Measurements from ENCODE around the gene SGMS1. TPM values are rescaled to one million over a fixed set of nuclear protein-coding genes. Genes with fewer than 3 reads are reported as not detected.
A peak's percentile ranks its signal among the peaks of the same experiment; 100 is the strongest.
"Not testable (repeated sequence)": the region's sequence is repeated elsewhere in the genome, so short reads cannot be mapped to it uniquely, and the experiment has no call there.

Gene SGMS1
- total RNA-seq, 1 experiment from 2014 or later, result 54.7 TPM

DNA sequence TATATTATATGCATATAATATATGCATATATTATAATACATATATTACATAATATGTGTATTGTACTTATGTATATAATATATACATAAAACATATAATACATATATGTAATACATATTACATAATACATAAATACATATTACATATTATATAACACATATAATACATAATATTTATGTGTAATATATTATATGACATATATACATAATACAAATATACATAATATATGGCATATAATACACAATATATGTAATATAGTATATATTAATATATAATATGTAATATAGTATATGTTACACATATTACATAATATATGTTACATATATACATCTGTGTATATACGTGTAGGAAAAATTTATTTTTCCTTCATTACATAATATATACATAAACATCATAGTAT, 63.4 kb downstream of the SGMS1 start:
- no peak for DNase-seq (ENCODE audit: low read depth)

DNA sequence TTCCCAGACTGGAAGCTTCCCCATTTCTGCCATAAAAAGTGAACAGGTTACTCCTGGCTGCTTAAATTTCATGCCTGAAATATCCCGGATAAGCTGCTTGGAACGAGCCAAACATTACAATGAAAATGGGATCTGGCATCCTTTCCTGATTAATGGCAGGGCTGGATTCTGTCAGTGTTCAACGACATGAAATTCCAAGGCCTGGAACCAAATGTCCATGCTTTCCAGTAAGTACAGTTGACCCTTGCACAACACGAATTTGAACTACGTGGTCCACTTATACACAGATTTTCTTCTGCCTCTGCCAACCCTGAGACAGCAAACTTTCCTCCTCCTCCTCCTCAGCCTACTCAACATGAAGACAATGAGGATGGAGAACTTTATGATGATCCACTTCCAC, 65.4 kb downstream of the SGMS1 start:
- DNase-seq (ENCODE audit: low read depth), result no peak

DNA sequence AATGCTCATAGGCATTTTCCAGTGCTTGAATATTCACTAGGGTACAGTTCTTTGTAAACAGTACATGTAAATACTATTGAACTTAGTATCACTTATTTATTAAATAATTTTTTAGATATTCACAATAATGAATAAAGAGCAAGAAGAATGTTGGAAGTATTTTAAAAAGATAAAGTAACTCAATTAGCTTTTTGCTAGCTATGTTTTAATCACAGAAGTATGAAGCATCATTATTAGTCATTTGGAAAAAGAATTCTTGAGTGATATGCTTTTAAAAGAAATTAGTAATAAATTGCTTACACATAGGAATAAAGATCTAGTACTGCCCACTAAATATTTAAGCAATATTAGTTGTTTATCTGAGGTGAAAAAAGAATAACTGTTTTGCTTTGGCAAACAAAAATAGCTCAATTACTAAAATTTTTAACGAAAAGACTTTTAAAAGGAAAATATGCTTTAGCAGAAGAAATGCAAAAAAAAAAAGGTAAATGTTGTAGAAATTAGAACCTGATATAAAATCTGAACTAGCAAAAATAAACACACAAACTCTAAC, 66.5 kb downstream of the SGMS1 start:
- no peak for DNase-seq (ENCODE audit: low read depth)

DNA sequence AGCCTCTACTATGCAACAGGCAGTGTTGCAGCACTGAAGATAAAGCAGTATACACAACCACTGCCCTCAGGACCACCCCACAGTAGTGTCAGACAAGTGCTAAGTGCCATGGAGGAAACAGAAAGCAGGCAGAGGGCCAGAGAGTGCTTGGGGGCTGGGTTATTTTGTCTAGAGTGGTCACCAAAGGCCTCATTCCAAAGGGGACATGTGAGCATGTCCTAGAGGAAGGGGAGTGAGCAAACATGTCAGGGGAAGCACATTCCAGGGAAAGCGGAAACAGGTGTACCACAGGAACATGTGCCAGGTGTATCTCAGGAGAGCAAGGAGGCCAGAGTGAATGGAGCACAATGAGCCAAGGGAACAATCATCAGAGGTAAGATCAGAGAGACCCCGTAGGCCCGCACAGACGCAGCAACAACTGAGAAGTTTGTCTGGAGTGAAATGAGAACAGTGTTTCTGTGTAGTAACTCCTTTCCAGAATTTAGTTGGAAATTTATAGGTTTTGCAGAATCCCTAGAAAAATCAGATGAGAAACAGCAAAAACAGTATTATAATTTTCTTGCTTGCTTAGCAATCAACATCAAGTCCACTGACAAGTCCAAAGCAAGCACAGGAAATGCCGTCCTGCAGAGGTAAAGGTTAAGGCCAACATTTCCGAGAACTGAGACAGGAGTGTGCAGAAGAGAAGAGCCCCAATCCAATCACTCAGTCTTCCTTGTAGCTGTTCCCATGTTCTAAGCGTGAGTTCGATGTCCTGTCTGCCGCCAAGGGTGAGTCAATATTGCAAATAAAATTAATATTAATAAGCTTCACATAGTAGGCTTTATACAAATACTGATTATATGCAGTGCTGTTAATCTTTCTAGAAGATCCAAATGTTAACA, 67.3 kb downstream of the SGMS1 start:
- DNase-seq (ENCODE audit: low read depth), result no peak

DNA sequence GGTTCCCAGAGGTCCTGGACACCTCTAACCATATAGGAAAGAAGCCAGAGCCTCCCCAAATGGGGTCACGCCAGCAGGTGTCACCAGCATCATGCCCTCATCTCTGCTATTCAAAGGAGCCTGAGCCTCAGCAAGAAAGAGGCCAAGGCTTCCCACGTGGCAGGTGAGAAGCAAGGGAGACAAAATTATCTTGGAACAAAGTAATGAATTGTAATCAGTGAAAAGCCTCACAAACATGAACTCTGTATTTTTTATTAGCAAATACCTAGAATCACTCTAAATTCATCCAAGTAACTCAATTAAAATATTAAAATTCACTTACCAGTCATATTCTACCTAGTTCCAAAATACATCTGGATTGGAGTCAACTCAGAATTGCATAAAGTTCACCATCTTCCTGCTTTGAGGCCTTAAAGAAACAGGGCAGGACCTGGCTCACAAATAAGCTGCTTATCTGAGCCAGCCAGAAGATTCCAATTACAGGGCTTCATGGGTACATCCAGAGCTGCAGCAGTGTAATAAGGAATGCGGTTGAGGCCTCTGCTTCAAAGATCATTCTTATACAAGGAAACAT, 68.7 kb downstream of the SGMS1 start:
- peak; percentile 35 for DNase-seq (ENCODE audit: low read depth)

DNA sequence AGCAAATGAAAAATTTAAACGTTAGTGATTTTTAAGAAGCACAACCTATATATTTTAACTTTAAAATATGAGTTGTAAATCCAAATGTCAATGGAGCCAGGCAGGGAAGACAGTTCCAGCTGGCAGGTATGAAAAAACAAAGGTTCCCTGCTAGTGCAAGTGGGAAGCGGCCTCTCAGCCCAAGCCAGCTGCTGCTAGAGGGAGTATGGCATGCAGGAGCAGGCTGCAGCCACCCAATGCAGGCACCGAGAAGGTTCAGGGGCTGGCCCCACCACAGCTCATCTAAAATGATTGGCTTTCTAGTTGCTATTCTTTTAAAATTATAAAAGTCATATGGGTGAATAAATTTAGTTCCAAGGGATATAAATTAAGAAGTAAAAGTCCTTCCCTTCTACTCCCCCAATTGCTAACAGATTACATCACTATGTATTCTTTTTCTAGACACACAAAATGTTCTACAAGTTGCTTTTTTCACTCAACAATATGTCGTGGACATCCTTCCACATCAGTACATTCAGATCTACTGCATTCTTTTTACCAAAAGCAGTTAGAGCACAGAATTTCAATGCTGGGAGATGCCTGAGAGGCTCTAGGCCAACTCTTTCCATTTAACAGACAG, 69.3 kb downstream of the SGMS1 start:
- no peak for DNase-seq (ENCODE audit: low read depth)

DNA sequence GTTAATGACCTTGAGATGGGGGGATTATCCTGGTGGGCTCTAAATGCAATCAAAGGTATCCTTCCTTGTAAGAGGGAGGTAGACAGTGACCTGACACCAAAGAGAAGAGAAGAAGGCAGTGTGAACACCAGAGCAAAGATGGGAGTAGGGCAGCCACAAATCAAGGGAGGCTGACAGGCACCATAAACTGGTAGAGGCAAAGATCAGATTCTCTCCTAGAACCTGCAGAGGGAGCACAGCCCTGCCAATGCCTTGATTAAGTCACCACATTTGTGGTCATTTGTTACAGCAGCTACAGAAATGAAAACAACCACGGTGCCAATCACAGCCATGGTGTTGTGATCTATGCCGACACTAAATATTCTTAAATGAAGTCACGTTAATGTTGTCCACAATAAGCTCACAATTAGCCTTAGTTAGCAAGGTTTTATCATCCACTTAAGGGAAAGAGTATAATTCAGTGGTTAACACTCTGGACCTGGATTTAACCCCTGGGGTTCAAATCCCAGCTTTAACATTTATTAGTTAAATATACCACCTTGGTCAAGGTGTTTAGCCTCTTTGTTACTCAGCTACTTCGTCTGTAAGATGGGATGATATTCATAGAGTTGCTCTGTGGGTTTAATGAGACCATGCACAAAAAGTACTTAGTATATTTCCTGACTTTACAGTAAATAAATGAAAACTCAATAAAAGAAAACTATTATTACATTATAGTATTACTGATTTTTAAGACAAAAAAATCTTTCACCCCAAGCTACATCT, 70.8 kb downstream of the SGMS1 start:
- peak; percentile 39 for DNase-seq (ENCODE audit: low read depth)

DNA sequence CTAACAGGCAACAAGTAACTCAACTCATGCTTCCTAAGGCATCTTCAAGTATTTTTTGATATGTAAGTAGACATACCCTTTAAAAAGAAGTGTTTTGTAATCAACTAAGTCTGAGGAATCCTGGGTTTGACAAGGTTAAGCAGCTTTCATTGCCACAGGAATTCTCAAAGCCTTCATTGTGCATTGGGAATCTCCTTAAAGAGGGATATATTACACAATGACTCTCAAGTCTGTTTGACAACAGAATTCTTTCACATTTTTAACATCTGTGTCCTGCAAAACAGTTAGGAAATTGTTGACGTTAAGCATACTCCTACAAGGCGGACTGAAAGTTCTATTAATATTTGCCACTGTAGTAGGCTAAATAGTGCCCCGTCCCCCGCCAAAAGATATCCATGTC, 71.4 kb downstream of the SGMS1 start:
- no peak for DNase-seq (ENCODE audit: low read depth)

DNA sequence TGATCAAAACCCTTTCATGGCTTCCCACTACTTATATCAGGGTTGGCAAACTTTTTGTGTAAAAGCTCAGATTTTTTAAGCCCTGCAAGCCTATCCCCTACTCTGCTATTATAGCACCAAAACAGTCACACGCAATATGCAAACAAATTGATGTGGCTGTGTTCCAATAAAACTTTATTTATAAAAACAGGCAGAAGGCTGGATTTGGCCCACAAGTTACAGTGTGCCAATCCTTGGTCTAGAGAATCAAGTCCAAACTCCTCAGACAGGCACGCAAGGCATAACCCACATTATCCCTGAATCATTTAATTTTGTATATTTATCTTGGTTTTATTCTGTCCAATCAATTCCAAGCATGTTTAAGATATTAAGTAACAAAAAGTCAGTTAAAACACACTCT, 71.9 kb downstream of the SGMS1 start:
- DNase-seq (ENCODE audit: low read depth), result no peak

DNA sequence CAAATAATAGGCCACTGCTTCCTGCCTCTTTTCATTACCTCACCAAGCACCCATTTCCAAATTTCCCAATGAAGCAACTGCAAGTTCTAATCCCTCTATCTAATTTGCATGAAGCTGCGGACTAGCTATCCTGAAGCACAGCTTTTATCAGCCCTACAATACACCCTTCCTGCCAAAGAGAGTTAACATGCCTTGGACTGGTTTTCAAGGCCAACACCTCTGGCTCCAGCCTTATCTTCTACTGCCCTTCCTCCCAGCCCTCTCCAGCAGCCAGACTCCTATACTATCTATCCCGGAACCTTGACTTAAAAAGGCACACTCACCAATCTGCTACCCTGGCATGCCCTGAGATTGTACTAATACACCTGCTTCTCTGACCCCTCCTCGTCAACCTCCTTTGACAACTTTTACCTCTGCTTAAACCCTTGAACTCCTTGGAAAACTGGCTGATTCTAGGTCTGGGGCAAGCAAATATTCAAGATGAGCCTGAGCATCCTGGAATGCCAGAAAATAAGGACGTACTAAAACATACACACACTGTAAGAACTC, 73.4 kb downstream of the SGMS1 start:
- no peak for DNase-seq (ENCODE audit: low read depth)

DNA sequence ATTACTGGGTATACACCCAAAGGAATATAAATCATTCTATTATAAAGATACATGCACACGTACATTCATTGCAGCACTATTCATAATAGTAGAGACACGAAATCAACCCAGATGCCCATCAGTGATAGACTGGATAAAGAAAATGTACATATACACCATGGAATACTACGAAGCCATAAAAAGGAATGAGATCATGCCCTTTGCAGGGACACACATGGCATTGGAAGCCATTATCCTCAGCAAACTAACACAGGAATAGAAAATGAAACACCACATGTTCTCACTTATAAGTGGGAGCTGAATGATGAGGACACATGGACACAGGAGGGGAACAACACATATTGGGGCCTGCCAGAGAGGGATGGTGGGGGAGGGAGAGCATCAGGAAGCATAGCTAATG, 74.6 kb downstream of the SGMS1 start:
- not testable (repeated sequence) for DNase-seq (ENCODE audit: low read depth)

DNA sequence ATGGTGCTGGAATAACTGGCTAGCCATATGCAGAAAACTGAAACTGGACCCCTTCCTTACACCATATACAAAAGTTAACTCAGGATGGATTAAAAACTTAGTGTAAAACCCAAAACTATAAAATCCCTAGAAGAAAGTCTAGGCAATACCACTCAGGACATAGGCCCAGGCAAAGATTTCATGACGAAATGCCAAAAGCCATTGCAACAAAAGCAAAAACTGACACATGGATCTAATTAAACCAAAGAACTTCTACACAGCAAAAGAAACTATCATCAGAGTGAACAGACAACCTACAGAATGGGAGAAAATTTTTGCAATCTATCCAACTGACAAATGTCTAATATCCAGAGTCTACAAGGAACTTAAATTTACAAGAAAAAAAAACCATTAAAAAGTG, 75.3 kb downstream of the SGMS1 start:
- not testable (repeated sequence) for DNase-seq (ENCODE audit: low read depth)

DNA sequence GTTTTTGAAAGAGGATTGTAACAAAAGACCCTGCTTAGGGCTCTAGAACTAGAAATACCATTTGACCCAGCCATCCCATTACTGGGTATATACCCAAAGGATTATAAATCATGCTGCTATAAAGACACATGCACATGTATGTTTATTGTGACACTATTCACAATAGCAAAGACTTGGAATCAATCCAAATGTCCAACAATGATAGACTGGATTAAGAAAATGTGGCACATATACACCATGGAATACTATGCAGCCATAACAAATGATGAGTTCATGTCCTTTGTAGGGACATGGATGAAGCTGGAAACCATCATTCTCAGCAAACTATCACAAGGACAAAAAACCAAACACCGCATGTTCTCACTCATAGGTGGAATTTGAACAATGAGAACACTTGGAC, 77.5 kb downstream of the SGMS1 start:
- not testable (repeated sequence) for DNase-seq (ENCODE audit: low read depth)

DNA sequence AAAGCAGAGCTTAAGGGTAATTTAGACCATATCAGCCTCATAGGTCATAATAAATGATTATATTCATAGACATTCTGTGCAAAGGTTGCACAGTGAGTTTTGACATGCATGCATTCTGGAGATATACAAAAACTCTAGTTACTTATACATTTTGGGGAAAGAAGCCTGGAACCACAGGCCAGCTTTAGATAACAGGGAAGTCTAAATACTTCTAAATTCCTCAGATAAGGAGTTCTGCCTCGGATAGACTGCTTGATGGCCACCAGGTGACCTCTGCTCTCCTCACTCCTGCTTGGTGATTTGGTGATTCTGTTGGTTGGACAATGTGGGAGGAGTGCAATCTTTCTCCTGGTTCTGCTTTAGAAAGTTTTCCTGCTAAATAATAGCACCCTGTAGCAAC, 77.9 kb downstream of the SGMS1 start:
- no peak for DNase-seq (ENCODE audit: low read depth)

DNA sequence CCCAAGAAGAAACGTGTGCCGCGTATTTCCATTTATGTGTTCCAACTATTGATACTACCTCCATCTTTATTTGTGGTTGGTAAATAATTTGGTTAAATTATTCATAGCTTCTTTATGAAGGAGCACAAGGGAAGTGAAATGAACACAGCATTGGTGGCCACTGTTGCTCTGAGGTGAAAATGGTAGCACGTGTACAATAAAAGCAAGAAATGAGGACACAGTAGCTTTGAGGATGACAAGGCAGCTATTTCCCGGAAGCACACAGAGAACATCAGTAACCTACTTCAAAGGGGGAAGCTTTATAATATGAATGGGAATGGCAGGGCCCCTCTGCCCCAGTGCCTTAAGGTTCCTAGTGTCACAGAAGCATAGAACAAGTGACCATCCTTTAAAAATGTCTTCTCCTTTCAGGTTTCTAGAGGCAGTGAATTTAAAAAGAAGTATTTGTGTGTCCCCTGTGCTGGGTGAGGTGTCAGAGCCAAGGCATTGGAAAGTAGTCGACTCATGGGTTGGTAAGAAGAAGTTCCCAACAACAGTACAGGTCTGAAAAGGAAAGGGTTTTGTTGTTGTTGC, 78.8 kb downstream of the SGMS1 start:
- no peak for DNase-seq (ENCODE audit: low read depth)

DNA sequence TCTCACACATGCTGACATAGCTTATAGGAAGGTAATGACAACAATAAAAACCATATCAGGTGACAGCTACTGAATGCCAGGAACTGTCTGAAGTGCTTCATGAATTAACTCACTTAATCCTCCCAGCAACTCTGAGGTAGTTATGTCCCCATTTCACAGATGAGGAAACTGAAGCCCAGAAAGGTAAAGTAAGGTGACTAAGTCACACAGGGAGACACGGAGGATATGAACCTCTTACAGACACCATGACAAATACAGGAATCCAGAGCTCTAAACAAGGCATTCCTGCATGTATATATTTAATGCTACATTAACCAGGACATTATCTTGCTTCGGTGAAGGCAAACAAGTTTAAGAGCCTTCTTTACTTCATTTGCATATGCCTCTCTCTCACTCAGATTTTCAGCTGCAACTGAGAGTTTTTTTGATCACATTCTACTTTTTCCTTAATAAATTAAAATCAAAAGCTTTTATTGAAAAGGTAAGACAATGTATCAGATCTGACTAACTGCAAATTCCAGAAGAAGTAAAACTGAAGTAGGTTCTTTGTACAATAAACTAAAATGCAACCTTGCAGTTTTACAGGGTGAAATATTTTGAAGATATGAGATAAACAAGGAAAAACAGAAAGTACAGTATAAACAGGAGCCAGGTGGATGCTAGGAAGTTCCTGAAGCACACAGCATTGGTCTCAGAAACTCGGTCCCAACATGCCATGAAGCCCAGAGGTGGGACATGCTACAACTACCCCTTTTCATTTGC, 79.5 kb downstream of the SGMS1 start:
- DNase-seq (ENCODE audit: low read depth), result no peak

DNA sequence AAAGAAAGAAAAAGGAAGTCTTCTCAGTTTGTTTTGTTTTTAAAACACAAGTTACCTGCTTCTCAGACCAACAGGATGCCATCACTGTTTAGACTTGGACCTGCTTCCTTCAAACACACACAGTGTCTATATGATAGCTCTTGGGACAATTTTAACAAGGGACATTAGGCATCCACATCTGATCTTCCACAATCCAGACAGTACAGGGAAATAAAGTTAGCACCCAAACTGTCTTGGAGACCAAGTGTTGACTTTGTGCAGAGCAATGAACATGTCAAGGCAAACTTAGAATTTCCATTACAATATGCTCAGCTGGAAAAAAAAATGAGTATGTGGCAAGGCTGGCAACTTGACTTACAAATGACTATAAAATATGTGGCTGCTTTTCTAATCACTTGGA, 80.9 kb downstream of the SGMS1 start:
- no peak for DNase-seq (ENCODE audit: low read depth)

DNA sequence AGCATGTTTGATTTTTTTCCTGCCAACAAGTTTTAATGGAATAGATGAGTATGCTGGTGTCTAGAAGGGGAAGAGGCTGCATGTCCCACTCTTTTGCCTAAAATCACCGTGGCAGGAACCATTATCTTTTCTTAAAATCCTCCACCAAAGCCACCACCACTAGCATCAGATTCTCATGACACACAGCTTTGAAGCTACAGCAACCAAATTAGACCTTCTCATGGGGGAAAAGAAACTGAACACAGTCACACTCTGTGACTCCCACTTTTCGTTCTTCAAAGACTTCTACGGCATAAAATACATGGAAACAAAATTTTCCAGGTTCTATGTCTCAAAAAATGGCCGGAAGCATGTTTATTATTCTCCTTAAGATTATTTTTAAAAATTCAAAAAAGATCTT, 81.8 kb downstream of the SGMS1 start:
- no peak for DNase-seq (ENCODE audit: low read depth)

DNA sequence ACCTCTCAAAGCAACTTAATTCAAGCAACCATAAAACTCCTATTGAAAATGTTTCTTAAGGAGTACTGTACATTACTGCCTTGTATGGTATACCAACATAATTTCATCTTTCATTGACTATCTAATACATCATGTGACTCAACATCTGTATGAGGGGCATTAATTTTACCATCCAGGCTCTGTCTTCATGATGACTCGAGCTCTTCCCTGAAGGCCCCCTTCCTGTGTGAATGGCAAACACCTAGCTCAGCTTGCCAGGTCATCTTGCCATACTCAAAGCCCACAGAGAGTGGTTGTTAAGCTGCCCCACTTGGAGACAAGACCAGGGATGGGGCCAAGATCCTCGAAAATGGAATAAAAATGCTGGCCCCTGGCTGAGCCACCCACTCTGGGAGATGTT, 82.4 kb downstream of the SGMS1 start:
- peak; percentile 25 for DNase-seq (ENCODE audit: low read depth)

DNA sequence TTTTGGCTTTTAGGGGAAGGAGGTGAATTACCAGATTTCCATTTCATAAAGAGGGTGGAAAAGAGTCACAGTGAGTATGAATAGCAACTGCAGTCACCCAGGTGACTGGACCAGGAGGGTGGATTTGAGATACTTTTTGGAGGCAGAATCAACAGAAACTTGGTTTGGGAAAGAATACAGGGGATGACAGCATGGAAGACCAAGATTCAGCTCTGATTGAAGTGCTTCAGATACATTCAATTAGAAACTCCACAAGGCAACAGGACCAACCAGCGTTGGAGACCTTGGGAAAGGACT, 83.0 kb downstream of the SGMS1 start:
- no peak for DNase-seq (ENCODE audit: low read depth)
